HG03159 (cell line): Measurements from ENCODE around the gene FAM50A.

ENCODE experiments used
- ATAC-seq: cut with Tn5 transposase; IDR thresholded peaks from one replicate; pipeline ENCODE4 v1.9.1; 2021; ENCODE audit warnings: mild to moderate bottlenecking, moderate library complexity; ENCODE audit not compliant: unreplicated experiment

Gene FAM50A

DNA sequence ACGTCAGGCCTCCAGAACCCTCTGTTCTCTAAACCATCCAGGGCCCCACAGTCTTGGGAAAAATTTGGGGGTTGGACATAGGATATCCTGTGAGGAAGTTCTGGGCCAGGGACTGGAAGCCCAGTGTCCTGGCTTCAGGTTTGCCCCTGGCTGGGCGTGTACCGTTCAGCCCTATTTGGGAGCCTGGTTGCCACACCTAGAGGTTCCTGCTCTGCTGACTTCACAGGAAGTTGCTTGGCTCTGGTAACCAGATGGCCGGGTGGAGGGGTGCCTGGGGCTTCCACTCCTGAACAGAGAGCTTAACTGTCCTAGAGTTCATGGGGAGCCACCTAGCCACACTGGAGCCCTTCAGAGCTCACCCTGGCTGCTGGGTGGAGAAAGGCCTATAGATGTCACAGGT, 31.5 kb upstream of the FAM50A start:
- ATAC-seq: no peak

DNA sequence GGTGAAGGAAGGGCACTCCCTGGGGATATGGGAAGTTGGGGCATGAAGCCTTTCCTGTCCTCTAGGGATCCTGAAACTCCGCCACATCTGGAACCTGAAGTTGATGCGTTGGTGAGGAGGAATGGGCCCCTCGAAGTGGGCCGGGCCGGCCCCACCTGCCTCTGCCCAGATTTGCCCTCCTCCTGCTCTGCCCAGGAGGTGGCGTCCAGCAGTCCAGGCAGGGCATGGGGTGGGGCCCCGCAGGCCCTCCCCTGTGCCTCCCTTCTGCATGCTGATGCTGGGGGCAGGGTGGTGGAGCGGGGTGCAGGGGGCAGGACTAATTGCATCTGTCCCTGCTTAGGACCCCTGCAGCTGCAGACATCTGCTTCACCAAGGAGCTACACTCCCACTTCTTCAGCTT, 30.8 kb upstream of the FAM50A start:
- no peak for ATAC-seq

DNA sequence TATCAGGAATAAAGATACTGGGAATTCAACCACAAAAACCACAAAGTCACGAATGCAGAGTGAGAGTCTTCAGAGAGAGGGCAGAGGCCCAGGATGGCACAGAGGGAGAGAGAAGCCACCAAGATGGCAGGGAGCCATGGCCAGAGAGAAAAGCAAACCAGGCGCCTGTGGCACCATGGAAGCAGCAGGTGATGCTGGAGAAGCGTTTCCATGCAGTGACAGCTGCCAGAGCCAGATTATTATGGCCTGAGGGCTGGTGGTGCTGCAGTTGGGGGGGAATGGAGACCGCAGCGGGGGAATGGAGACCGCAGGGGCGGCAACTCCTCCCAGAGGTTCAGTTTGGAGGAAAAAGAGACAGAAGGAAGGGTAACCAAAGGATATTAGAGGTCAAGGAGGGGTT, 26.8 kb upstream of the FAM50A start:
- no peak for ATAC-seq

DNA sequence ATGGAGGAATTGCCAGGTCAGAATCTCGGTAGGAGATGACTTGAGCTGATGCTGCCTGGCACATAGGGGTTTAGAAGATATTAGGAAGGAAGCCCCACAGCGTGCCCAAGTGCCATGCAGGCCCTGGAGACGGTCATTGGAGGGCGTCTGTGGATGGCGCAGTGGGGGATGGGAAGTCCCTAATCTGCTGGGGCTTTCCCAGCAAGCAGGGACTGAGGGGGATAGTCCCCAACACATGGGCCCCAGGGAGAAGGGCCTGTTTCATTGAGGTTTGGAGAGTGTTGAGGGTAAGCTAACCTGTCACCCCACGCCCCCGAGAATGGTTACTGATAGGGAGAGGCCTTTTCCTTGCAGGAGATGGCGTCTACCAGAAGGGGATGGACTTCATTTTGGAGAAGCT, 24.8 kb upstream of the FAM50A start:
- no peak for ATAC-seq

DNA sequence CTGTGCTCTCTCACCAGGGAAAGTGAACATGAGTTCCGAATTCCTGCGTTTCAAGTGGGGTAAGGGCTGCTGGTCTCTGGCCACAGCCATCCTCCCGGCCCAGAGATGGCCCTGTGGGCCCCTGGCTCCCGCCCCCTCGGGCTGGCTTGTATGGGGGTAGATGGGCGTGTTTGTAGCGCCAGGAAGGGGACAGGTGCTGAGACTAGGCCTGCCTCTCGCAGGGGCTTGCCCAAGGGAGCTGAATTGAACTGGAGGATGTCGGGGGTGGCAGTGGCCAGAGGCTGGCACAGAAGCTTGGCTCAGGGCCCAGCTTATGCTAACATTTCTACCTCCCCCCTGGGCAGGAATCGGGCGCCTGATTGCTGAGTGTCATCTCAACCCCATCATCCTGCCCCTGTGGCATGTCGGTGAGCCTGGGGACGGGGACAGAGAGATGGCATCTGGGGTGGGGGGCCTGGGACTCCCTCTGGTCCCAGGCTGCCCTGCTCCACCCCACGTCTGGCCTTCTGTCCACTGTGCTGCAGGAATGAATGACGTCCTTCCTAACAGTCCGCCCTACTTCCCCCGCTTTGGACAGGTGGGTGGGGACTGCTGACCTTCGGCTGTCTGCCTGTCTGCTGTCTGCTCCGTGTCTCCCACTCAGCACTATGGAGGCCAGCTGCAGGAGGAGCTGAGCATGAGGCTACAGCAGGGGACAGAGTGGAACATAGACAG, 24.1 kb upstream of the FAM50A start:
- ATAC-seq: no peak

DNA sequence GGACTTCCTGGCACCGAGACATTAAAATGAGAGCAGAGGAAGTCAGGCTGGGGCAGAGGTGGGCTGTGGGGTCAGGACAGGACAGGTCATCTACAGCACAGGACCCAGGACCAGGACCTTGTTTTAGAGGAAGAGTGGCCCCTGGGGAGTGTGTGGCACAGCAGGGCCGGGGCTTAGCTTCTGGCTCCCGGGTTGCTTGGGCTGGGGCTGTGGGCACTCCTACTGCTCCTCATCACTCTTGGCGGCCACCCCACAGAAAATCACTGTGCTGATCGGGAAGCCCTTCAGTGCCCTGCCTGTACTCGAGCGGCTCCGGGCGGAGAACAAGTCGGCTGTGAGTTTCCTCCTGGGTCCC, 23.6 kb upstream of the FAM50A start:
- ATAC-seq: no peak

DNA sequence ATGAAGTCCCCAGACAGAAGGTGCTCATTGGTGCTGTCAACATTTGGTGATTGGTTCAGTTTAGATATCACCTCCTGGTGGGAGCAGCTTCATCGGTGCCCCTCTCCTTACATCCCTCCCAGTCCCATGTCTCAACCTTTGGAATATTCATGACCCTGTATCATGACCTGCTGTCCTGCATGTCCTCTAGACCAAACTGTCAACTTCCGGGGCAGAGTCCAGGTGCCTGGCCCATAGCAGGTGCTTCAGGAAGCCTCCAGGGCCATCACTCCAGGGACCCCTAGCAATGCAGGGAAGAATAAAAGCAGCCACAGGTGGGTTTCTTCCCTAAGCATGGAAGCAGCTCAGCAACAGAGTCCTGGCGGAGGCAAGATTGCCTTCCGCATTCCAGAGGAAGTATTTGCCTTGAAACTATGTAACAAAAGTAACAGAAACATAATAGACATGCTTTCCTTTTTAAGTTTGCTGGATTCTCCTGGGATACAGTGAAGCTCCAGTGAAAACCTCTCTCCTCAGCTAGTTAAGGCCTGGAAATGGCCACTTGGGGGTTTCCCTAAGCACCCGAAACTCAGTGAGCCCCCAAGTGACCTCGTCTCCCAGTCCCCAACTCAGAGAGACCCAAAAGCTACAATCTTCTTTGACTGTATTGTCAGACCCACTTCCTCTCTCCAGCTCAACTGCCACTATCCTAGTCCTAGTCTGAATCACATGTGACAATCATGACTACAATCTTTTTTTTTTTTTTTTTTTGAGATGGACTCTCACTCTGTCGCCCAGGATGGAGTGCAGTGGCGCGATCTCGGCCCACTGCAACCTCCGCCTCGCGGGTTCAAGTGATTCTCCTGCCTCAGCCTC, 16.8 kb upstream of the FAM50A start:
- ATAC-seq: no peak

DNA sequence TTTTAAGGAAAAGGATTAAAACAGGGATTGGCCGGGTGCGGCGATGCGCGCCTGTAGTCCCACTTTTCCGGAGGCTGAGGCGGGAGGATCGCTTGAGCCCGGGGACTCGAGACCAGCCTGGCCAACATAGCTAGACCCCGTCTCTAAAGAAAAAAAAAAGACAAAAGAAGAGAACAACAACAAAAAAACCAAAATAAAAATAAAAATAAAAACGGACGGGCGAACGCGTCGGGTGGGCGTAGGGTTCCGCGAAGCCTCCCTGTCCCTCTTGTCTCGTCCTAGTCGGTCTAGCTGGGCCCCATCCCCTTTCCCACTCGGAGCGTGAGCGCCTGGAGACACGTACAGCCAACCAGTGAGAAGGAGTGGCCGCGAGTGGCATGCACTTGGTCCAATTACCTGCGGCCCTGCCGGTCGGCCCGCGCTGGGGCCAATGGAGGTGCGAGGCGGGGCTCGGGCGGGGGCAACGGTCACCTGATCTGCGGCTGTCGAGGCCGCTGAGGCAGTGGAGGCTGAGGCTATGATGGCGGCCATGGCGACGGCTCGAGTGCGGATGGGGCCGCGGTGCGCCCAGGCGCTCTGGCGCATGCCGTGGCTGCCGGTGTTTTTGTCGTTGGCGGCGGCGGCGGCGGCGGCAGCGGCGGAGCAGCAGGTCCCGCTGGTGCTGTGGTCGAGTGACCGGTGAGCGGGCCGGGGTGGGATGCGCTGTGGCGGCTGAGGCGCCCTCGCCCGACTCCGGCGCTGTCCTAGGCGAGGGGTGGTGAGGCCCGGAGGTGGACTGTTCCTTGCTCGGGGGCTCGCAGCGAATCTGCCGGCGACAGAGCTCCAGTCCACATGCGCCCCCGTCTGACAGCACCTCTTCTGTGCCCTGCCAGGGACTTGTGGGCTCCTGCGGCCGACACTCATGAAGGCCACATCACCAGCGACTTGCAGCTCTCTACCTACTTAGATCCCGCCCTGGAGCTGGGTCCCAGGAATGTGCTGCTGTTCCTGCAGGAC, 15.5 kb upstream of the FAM50A start, which contains the start of gene ATP6AP1:
Gene ATP6AP1 (plus strand): TSS at position 502 of the 996 bp plus-strand sequence. CDS start 16 bp downstream, at position 518.
- peak; percentile 95 for ATAC-seq

DNA sequence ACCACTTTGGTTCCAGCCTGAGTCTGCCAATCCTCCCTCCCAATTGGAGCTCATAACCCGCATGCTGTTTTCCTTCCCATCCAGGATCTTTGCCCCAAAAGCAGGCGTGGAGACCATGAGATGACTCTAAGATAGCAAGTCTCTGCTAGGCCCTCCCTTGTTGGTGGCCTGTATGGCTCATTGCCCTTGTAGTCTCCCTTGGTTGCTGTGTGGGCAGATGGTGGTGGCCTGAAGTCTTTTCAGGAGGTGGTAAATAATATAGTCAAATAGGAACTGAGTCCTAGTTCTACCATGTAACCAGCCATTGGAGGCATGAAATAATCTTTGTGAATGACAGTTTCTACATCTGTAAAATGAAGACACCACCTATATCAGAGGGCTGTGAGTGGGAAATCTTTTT, 14.2 kb upstream of the FAM50A start:
- ATAC-seq: no peak

DNA sequence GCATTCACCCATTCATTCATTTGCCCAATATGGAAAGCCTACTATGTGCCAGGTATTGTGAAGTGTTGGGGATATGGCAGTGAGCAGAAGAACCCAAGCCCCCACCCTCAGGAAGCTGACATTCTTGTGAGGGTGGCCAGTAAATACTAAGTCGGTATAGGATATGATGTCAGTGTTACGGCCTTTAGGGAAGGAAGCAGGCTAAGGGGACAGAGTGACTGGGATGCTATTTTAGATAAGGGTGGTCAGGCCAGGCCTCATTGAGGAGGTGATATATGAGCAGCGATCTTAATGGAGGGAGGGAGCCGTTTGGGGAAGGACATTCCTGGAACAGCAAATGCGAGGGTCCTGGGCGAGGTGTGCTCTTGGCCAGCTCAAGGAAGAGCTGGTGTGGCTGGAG, 13.5 kb upstream of the FAM50A start:
- no peak for ATAC-seq

DNA sequence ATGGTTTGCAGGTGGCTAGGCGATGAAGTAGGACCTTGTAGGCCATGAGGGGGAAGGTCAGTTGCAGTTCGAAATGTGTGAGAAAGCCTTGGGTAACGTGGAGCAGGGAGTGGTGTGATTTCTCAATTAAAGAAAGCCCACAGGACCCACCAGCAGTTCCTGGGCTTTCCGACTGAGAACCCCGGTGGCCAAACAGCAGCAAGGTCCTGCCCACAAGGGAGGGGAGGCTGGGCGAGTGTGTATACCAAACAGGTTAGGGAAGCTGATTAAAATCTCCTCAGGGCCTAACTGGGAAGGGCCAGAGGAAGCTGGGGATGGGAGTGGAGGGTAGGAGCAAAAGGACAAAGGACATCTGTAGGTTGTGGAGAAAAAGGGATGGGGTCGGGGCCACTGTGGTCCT, 13.0 kb upstream of the FAM50A start:
- ATAC-seq: no peak

DNA sequence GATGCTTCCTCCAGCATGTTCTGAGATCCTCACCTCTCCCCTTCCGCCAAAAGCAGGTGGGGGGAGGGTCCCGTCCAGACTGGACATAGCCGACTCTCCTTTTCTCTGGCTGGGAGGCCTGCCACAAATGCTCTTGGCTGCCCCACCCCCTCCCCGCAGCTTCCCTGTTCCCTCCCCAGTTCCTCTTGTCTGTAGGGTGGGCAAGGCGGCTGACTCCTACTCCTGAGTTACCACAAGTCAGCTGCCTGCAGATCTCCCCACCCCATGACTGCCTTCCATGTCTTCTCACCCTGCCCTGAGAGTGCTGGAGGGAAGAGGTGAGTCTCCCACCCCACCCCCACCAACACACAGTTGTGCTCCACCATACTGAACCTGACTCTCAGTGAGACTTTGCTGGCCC, 12.6 kb upstream of the FAM50A start:
- no peak for ATAC-seq

DNA sequence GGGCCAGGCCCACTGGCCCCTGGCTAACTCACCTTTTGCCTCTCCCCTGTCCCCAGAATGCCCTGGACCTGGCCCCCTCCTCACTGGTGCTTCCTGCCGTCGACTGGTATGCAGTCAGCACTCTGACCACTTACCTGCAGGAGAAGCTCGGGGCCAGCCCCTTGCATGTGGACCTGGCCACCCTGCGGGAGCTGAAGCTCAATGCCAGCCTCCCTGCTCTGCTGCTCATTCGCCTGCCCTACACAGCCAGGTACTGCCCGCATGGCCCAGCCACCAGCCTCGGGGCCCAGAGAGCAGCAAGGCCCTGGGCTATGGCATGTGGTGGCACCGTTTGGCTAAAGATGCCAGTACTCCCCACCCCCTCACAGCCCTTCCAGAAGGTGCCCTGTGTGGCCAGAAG, 11.7 kb upstream of the FAM50A start:
- no peak for ATAC-seq

DNA sequence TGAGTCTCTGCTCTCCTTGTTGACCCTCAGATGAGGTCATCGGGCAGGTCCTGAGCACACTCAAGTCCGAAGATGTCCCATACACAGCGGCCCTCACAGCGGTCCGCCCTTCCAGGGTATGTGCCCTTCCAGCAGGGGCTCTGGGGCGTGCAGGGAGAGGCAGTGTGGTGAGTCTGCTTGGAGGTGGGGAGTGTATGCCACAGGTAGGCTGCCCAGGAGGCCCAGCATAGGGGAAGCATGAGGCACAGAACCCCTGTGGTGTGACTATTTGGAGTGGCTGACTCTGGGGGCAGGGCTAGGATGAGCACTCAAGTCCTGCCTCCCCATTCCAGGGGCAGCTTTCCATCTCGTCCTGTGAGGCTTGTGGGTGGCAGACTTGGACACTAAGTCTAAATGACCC, 10.3 kb upstream of the FAM50A start:
- ATAC-seq: no peak

DNA sequence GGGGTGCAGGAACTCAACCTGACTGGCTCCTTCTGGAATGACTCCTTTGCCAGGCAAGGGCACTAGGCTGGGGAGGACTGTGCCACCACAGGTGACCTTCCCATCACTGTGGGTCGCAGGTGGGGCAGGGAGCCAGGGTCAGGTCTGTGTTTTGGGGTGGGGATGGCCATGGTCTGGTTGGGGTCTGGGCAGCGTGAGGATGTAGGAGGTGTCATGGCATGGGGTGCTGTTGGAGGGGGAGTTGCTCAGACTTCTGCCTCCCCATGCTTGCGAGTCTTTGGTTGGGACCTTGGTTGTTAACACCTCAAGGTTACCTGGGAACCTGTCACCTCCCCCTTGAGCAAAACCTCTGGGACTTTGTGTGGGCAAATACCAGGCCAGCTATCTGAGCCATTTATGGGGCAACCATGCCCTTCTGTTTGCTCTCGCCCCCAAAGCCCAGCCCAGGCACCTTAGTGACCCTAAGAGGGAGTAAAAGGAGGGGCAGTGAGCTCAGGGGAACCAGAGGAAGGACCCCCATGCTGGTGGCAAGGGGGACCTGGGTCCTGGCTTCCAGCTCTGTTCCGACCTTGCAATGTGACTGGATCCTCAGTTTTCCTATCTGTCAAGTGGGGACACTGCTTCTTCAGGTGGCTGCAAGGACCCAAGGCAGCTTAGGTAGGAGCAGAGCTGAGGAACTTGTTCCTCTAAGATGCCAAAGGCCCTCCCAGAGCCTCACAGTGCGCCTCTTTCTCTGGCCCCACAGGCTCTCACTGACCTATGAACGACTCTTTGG, 9.4 kb upstream of the FAM50A start:
- ATAC-seq: no peak

DNA sequence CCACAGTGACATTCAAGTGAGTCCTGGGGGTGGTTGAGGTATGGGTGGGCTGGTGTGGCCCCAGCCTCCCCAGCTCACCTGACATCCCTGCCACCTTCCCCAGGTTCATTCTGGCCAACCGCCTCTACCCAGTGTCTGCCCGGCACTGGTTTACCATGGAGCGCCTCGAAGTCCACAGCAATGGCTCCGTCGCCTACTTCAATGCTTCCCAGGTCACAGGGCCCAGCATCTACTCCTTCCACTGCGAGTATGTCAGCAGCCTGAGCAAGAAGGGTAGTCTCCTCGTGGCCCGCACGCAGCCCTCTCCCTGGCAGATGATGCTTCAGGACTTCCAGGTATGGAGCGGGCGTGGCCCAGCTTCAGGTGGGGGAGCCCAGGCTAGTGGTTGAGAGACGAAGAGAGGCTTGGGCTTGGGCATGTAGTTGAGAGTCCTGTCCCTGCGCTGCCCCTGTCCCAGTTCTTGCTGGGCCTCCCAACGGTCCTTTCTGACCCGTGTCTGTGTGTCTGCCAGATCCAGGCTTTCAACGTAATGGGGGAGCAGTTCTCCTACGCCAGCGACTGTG, 8.7 kb upstream of the FAM50A start:
- ATAC-seq: no peak

DNA sequence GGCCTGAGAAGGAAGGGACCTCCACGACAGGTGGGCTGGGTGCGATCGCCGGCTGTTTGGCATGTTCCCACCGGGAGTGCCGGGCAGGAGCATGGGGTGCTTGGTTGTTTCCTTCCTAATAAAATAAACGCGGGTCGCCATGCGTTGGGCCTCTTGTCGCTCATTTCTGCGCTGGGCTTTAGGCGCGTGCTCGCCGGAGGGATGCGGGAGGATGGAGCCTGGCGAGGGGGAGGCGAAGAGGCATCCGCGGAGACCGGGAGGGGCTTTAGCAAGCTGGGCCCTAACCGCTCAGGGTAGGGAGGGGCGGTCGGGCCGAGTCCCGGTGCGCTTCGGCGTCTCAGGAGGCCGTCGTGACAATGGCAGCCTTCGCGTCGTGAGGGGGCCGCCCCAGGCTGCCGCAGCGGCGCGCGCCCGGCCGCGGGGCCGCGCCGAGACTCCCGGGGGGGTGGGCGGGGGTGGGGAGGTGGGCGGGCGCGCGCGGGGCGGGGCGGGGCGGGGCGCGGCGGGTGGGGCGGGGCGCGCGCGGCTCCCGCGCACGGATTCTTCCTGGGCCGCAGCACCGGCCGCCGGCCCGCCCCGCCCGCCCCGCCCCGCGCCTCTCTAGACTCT, 7.5 kb upstream of the FAM50A start:
- no peak for ATAC-seq

DNA sequence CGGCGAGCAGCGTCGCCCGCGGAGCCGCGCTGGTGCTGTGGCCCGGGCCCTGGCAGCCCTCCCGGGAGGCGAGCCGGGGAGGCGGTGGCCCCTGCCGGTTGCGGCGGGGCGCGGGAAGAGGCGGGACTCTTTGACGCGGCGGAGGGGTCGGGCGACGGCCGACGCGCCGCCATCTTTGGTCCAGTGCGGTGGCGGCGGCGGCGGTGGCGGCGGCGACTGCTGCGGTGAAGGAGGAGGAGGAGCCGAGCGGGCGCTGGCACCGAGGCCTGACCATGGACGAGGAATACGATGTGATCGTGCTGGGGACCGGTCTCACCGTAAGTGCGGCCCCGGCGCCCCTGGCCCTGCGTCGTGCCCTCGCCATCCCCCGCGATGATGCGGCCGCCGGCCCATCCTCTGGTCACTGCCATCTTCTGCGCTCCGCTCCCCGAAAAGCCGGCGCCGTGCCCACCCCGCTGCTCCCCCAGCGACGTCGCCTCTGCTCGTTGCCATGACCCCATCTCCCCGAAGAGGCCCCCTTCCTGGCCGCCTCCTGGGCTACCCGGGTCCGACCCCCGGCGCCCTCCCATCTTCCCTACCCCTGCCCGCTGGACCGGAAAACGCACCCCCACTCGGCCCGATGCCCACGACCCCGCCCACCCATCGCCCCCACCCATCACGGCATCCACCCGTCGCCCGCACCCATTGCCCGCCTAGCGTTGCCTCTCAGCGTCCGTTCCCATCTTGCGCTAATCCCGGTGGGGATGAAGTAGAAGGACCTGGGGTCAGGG, 6.8 kb upstream of the FAM50A start, which contains the start of gene GDI1:
Gene GDI1 (plus strand): TSS at position 172 of the 770 bp plus-strand sequence. CDS start 101 bp downstream, at position 273.
- no peak for ATAC-seq
